Urinary bladder (tissue), 4 donors: ENCODE data around the gene TJP3. TPM values are rescaled to one million over a fixed set of nuclear protein-coding genes. Genes with fewer than 3 reads are reported as not detected.

Experiments
- DNase-seq: peaks from one replicate; pipeline ENCODE4 v3.0.0-alpha.2; 2015; ENCODE audit errors: extremely low spot score
- H3K27ac ChIP-seq: one replicate; pipeline ENCODE4 v1.5.1; 2013; ENCODE audit warnings: low read depth, mild to moderate bottlenecking, moderate library complexity
- H3K36me3 ChIP-seq: one replicate; pipeline ENCODE4 v1.6.1; 2013; ENCODE audit warnings: mild to moderate bottlenecking, moderate library complexity; ENCODE audit not compliant: insufficient read depth
- H3K4me1 ChIP-seq: one replicate; pipeline ENCODE4 v1.6.1; 2013; ENCODE audit warnings: mild to moderate bottlenecking, moderate library complexity; ENCODE audit not compliant: insufficient read depth
- H3K4me3 ChIP-seq: one replicate; pipeline ENCODE4 v1.5.1; 2013; ENCODE audit warnings: low read depth, low read length
- WGBS: extraction: QIAGEN DNeasy Blood & Tissue Kit; methylation state at CpG from one replicate; pipeline ENCODE4 v1.1.7; 2013; 5-methylcytosine and 5-hydroxymethylcytosine counted together
- polyA plus RNA-seq: library from polyadenylated mRNA; stranded (reverse); fragments of 200-250 nt; gene quantifications from one replicate; pipeline ENCODE4 v1.2.3, GENCODE V29; 2013
- total RNA-seq: library from RNA; depleted of rRNA; stranded (reverse); fragments of >200 nt; gene quantifications from one replicate; pipeline ENCODE4 v1.2.3, GENCODE V29; 2014
- donor health status: healthy with polysubstance abuse.
- donor health status: healthy.

The TJP3 gene
- total and polyA plus RNA-seq, 2 donors = 2.8 to 3.1 TPM

DNA sequence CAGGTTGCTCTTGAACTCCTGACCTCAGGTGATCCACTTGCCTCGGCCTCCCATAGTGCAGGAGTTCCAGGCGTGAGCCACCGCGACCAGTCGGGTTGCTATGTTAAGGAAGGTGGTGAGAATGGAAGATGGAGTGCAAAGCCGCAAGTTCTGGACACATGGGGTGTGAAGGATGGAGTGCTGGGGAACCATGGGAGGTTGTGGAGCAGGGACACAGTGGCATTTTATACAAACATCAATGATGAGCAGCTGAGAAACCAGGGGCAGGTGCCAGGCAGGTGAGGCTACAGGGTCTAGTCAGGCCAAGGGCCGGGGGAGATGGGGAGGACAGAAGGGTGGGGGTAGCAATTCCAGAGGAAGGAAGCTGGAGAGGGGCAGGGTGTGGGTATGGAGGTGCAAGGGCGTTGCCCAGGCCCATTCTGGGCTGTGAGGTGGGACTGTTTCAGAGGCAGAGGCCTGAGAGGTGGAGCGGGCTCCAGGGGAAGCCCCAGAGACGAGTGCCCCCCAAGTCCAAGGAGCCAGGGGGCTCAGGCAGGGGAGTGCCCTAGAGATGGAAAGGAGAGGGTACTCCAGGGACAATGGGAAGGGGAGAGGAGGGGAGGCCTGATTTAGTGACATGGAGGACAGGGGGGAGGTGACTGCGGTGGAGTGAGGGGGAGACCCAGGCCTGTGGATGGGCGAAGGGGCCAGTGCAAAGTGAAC is 65.8 kb downstream of the TJP3 start:
- H3K4me3 ChIP-seq = no peak overlapping the region
- H3K36me3 ChIP-seq = no peaks in the 10 kb centered on the region
- no peak for DNase-seq
- no peak overlapping the region for H3K27ac ChIP-seq
- H3K4me1 ChIP-seq = no peaks in the 10 kb centered on the region
- WGBS = 86% methylated on average over 12 of the region's 12 CpGs

GRCh38 chr19:3774621-3775373 is 66.6 kb downstream of the TJP3 start:
- 43% methylated on average over 25 of the region's 25 CpGs for WGBS
- Histone ChIP-seq H3K27ac (no peak overlapping the region), H3K4me3 (no peak overlapping the region), H3K36me3 (no peaks in the 10 kb centered on the region), H3K4me1 (no peaks in the 10 kb centered on the region)
- DNase-seq = no peak

DNA sequence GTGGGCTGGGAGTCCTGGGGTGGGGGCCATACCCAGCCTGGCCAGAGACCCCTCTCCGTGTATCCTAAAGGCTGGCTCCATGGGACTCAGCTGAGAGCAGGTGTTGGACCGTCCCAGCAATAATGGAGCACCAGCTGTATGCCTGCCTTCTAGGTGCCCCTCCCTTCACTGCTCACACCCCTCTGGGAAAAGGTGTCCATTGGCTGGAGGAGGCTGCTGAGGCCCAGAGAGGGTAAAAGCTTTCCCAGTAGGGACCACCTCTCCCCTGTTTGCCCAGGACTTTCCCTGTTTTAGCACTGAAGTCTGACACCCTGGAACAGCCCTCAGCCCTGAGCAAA is 67.2 kb downstream of the TJP3 start:
- no peaks in the 10 kb centered on the region for H3K36me3 ChIP-seq
- 78% methylated on average over 2 of the region's 2 CpGs for WGBS
- H3K4me3 ChIP-seq = no peak overlapping the region
- H3K4me1 ChIP-seq = no peaks in the 10 kb centered on the region
- no peak for DNase-seq
- no peak overlapping the region for H3K27ac ChIP-seq

DNA sequence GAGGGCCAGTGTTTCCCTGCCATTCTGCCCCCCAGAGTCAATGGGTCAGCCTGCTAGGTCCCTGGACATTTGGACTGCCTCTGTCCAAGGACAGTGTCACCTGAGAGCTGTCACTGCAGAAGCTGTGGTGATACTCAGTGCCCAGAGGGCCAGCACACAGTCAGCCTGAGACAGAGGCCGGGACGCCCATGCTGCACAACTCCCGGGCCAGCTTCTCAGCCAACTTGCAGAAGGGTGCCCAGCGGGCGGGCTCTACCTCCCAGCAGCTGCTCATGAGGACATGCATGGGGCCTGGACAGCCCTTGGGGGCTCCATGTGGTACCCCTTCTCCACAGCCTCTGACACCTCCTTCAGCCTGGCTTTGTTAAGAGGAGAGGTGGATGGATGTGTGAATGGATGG is 67.6 kb downstream of the TJP3 start:
- Histone ChIP-seq H3K4me3 (no peak overlapping the region), H3K36me3 (no peaks in the 10 kb centered on the region), H3K27ac (no peak overlapping the region), H3K4me1 (no peaks in the 10 kb centered on the region)
- no peak for DNase-seq
- WGBS = 84% methylated on average over 5 of the region's 5 CpGs

- H3K4me1 ChIP-seq = no peaks in the 10 kb centered on the region
- no peak overlapping the region for H3K4me3 ChIP-seq
- no peak for DNase-seq
- H3K27ac ChIP-seq = no peak overlapping the region
- H3K36me3 ChIP-seq = no peaks in the 10 kb centered on the region
- WGBS = 93% methylated on average over 1 of the region's 1 CpG
Observed at GRCh38 chr19:3776479-3777040, 68.4 kb downstream of the TJP3 start.

GRCh38 chr19:3778104-3778867 is 70.1 kb downstream of the TJP3 start:
- DNase-seq = no peak
- Histone ChIP-seq H3K4me1 (no peaks in the 10 kb centered on the region), H3K4me3 (no peak overlapping the region), H3K27ac (no peak overlapping the region), H3K36me3 (no peaks in the 10 kb centered on the region)
- 87% methylated on average over 37 of the region's 37 CpGs for WGBS

DNA sequence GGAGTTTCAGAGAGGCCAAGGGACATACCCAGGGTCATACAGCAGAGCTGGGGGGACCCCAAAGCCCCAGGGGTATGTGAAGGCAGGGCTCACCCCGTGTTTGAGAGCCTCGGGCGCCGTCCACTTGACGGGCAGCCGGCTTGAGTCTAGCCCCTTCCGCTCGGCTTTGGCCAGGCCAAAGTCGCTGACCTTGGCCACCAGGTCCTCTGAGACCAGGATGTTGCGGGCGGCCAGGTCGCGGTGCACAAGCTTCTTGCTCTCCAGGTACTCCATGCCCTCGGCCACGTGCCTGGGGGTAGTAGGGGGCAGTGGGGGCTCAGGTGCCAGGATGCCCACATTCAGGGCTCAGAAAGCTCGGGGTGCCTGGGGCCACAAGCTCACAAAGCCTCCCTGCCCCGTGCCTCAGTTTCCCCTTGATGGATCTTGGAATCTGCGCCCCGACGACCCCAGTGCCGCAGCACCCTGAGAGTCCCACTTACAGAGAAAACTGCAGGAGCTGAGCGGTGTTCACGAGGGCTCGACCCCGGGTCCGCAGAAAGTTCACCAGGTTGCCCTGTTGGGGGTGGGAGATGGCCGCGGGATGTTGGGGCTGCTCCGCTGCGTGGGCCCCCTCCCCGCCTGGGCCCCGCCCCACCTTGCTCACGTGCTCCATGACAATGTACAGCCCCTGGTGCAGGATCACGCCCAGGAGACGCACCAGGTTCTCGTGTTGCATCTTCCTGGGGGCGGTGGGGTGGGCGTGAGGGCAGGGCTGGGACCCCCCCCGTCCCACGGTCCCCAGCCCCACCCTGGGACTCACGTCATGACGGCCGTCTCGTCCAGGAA is 70.9 kb downstream of the TJP3 start:
- no peaks in the 10 kb centered on the region for H3K36me3 ChIP-seq
- 73% methylated on average over 44 of the region's 44 CpGs for WGBS
- no peak overlapping the region for H3K27ac ChIP-seq

DNA sequence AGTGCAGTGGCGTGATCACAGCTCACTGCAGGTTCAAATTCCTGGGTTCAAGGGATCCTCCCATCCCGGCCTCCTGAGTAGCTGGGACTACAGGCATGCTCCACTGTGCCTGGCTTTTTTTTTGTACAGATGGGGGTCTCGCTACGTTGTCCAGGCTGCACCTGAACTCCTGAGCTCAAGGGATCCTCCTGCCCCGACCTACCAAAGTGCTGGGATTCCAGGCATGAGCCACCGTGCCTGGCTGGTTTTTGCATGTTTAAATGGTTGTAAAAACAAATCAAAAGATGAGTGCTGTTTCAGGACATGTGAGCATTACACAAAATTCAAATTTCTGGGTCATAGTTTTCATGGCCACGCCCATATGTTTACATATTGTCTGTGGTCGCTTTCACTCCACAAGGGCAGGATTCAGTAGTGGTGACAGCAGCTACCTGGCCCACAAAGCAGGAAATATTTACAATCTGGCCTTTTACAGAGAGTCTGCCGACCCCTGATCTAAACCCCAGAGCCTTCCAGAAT is 72.7 kb downstream of the TJP3 start:
- H3K4me3 ChIP-seq = no peak overlapping the region
- H3K27ac ChIP-seq = no peak overlapping the region
- no peak for DNase-seq
- no peaks in the 10 kb centered on the region for H3K4me1 ChIP-seq
- H3K36me3 ChIP-seq = no peaks in the 10 kb centered on the region
- 89% methylated on average over 9 of the region's 9 CpGs for WGBS

More for the DNA sequence above, 70.9 kb downstream of the TJP3 start:
- Histone ChIP-seq H3K4me1 (no peaks in the 10 kb centered on the region), H3K4me3 (no peak overlapping the region)
- DNase-seq = no peak

GRCh38 chr19:3781603-3782002 is 73.4 kb downstream of the TJP3 start:
- Histone ChIP-seq H3K4me1 (no peaks in the 10 kb centered on the region), H3K27ac (no peak overlapping the region), H3K36me3 (no peaks in the 10 kb centered on the region), H3K4me3 (no peak overlapping the region)
- DNase-seq = no peak
- 99% methylated on average over 2 of the region's 2 CpGs for WGBS

DNA sequence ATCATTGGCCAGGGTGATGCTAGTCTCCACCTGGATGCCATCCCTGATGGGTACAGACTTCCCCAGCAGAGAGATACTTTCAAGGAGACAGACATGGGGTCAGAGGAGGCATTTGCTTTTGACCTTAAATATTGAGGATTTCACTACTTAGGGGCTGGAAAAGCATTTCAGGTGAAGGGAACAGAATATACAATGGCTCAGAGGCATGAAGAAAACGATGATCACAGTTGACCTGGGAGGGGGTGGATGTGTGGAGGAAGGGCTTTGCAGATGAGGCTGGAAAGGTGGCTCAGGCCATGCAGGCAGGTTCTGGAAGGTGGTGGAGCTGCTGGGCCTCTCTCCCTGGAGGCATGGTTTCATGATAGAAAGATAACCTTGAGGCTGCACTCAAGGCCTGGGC is 74.1 kb downstream of the TJP3 start:
- DNase-seq = no peak
- 96% methylated on average over 1 of the region's 1 CpG for WGBS
- Histone ChIP-seq H3K4me1 (no peaks in the 10 kb centered on the region), H3K4me3 (no peak overlapping the region), H3K27ac (no peak overlapping the region), H3K36me3 (no peaks in the 10 kb centered on the region)

GRCh38 chr19:3782903-3783302 is 74.7 kb downstream of the TJP3 start:
- Histone ChIP-seq H3K27ac (no peak overlapping the region), H3K4me3 (no peak overlapping the region), H3K36me3 (no peaks in the 10 kb centered on the region), H3K4me1 (no peaks in the 10 kb centered on the region)
- WGBS = 85% methylated on average over 13 of the region's 13 CpGs
- no peak for DNase-seq

- no peak overlapping the region for H3K4me3 ChIP-seq
- H3K36me3 ChIP-seq = no peaks in the 10 kb centered on the region
- H3K27ac ChIP-seq = no peak overlapping the region
- H3K4me1 ChIP-seq = no peaks in the 10 kb centered on the region
- 73% methylated on average over 49 of the region's 49 CpGs for WGBS
- DNase-seq = no peak
Observed at GRCh38 chr19:3783660-3784584, 75.7 kb downstream of the TJP3 start.
